DOHH2 (cell line): ENCODE results near the gene PCYT2.

ENCODE experiments used
- H3F3A ChIP-seq: fragments of 200-600 bp; sonication (generic), shearing (Covaris generic); 2 replicates; pipeline ENCODE4 v1.6.0; 2016; ENCODE audit warnings: antibody characterized with exemption, mild to moderate bottlenecking; ENCODE audit not compliant: control insufficient read depth, insufficient read depth
- H3K27ac ChIP-seq: fragments of 200-600 bp; sonication (generic); 2 replicates; pipeline ENCODE4 v1.5.1; 2014; ENCODE audit warnings: low read depth, mild to moderate bottlenecking, low read length, moderate library complexity
- H3K27me3 ChIP-seq: fragments of 200-600 bp; sonication (generic); 2 replicates; pipeline ENCODE4 v1.6.1; 2014; ENCODE audit warnings: mild to moderate bottlenecking, low read length, mixed read lengths; ENCODE audit not compliant: control insufficient read depth
- H3K36me3 ChIP-seq: fragments of 200-600 bp; sonication (generic); 2 replicates; pipeline ENCODE4 v1.6.1; 2014; ENCODE audit warnings: mild to moderate bottlenecking, low read length, moderate library complexity, mixed read lengths; ENCODE audit not compliant: control insufficient read depth
- H3K4me1 ChIP-seq: fragments of 200-600 bp; sonication (generic); 2 replicates; pipeline ENCODE4 v1.6.1; 2014; ENCODE audit warnings: mild to moderate bottlenecking, low read length, mixed read lengths; ENCODE audit not compliant: control insufficient read depth
- H3K4me2 ChIP-seq: fragments of 200-600 bp; sonication (generic); 2 replicates; pipeline ENCODE4 v1.6.0; 2014; ENCODE audit warnings: mild to moderate bottlenecking, low read length, moderate library complexity
- H3K4me3 ChIP-seq: fragments of 200-600 bp; sonication (generic); 2 replicates; pipeline ENCODE4 v1.5.1; 2014; ENCODE audit warnings: mild to moderate bottlenecking, low read length, mixed read lengths
- H3K79me2 ChIP-seq: fragments of 200-600 bp; sonication (generic); 2 replicates; pipeline ENCODE4 v1.6.1; 2014; ENCODE audit warnings: mild to moderate bottlenecking, low read length, mixed read lengths; ENCODE audit not compliant: control insufficient read depth
- H3K9me2 ChIP-seq: fragments of 200-600 bp; sonication (generic); replicated peaks from 2 replicates; pipeline ENCODE4 v1.6.1; 2014; ENCODE audit warnings: mild to moderate bottlenecking, low read length, mixed read lengths; ENCODE audit not compliant: control insufficient read depth
- H3K9me3 ChIP-seq: fragments of 200-600 bp; sonication (generic); 2 replicates; pipeline ENCODE4 v1.6.1; 2014; ENCODE audit warnings: antibody characterized with exemption, low read length, mixed read lengths; ENCODE audit not compliant: control insufficient read depth, insufficient read depth
- H4K20me1 ChIP-seq: fragments of 200-600 bp; sonication (generic); 2 replicates; pipeline ENCODE4 v1.6.0; 2014; ENCODE audit warnings: low read depth, mild to moderate bottlenecking, antibody characterized with exemption, low read length, moderate library complexity; ENCODE audit not compliant: control insufficient read depth, insufficient read depth
- EZH2phosphoT487 ChIP-seq: fragments of 200-600 bp; sonication (generic); IDR thresholded peaks from 2 replicates; pipeline ENCODE4 v1.6.1; 2017; ENCODE audit warnings: borderline replicate concordance, mild to moderate bottlenecking, antibody characterized with exemption, low read length, moderate library complexity, mixed read lengths
- TF ChIP-seq, protein P1 (sequence below): fragments of 200-600 bp; sonication (generic); IDR thresholded peaks from one replicate; pipeline ENCODE4 v1.5.1; 2014; ENCODE audit warnings: antibody characterized with exemption, mild to moderate bottlenecking, low read depth, low read length; ENCODE audit not compliant: poor library complexity, severe bottlenecking

PCYT2 gene

DNA sequence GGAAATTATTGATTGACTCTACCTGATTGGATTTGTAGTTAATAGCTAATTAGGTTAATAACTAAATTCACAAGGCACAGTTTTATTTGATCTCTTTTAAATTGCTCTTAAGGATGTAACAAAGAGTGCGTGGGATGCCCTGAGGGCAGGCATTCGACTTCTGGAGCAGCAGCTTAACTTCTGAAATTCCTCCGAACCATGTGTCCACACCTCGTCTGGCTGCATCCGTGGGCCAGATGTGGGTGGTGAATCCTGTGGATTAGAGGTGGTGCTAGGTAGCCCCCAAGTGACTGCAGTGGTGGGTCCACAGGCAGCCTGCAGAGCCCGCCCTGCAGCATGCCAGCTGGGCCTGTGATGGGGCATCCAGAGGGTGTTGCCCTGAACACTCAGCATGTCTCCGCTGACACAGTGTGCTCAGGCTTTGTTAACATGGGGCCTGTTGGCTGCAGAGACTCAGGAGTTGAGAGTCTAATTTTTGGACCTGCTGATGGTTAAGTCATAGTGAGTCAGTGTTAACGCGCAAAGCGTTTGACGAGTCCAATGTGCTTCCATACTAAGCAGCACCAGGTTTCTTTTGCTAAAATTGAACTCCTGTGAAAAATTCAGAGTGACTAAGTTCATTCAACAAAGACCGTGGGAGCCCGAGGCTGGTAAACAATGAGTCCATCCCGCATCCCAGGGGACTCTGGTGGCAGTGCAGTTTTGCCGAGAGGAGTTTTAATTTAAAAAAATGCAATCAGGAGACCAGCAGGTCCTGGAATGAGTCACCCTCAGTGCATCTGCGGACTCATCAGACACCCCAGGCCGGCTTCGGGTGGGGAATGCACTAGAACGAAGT lies 13.0 kb downstream of the PCYT2 start:
- H3K27me3 ChIP-seq = peaks cover 2% of the 10 kb centered on the region
- no peak overlapping the region for H3K4me3 ChIP-seq
- no peaks in the 10 kb centered on the region for H3K9me3 ChIP-seq
- 0 out of 2 replicates have a peak, but pooled peaks cover 3% of the 10 kb centered on the region for H3F3A ChIP-seq
- H4K20me1 ChIP-seq = 0 out of 2 replicates have a peak, but pooled peaks cover 4% of the 10 kb centered on the region
- H3K79me2 ChIP-seq = peaks cover 19% of the 10 kb centered on the region
- H3K4me1 ChIP-seq = peaks cover 14% of the 10 kb centered on the region
- H3K27ac ChIP-seq = no peak overlapping the region
- TF ChIP-seq EZH2phosphoT487 = no peak
- TF ChIP-seq, protein P1, sequence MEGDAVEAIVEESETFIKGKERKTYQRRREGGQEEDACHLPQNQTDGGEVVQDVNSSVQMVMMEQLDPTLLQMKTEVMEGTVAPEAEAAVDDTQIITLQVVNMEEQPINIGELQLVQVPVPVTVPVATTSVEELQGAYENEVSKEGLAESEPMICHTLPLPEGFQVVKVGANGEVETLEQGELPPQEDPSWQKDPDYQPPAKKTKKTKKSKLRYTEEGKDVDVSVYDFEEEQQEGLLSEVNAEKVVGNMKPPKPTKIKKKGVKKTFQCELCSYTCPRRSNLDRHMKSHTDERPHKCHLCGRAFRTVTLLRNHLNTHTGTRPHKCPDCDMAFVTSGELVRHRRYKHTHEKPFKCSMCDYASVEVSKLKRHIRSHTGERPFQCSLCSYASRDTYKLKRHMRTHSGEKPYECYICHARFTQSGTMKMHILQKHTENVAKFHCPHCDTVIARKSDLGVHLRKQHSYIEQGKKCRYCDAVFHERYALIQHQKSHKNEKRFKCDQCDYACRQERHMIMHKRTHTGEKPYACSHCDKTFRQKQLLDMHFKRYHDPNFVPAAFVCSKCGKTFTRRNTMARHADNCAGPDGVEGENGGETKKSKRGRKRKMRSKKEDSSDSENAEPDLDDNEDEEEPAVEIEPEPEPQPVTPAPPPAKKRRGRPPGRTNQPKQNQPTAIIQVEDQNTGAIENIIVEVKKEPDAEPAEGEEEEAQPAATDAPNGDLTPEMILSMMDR = no peak
- no peaks in the 10 kb centered on the region for H3K9me2 ChIP-seq
- peaks cover 47% of the 10 kb centered on the region for H3K36me3 ChIP-seq
- no peak overlapping the region for H3K4me2 ChIP-seq

DNA sequence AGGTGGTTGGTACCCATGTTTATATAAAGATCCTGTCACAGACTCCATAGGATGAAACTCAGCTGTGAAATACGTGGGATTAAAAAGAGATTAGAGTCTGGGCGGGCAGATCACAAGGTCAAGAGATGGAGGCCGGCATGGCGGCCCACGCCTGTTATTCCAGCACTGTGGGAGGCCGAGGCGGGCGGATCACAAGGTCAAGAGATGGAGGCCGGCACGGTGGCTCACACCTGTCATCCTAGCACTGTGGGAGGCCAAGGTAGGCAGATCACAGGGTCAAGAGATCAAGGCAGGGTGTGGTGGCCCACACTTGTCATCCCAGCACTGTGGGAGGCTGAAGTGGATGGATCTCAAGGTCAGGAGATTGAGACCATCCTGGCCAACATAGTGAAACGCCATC lies 15.8 kb downstream of the PCYT2 start:
- Histone ChIP-seq H3K9me3 (no peaks in the 10 kb centered on the region), H3K79me2 (peaks cover 41% of the 10 kb centered on the region), H3K36me3 (peaks cover 55% of the 10 kb centered on the region), H3K4me3 (no peak overlapping the region), H3K4me2 (no peak overlapping the region), H3K27ac (no peak overlapping the region), H3K4me1 (peaks cover 23% of the 10 kb centered on the region), H3F3A (0 out of 2 replicates have a peak, but pooled peaks cover 7% of the 10 kb centered on the region), H3K27me3 (no peaks in the 10 kb centered on the region), H3K9me2 (no peaks in the 10 kb centered on the region), H4K20me1 (peaks cover 3% of the 10 kb centered on the region)
- no peak for TF ChIP-seq EZH2phosphoT487
- TF ChIP-seq, protein P1 = no peak

DNA sequence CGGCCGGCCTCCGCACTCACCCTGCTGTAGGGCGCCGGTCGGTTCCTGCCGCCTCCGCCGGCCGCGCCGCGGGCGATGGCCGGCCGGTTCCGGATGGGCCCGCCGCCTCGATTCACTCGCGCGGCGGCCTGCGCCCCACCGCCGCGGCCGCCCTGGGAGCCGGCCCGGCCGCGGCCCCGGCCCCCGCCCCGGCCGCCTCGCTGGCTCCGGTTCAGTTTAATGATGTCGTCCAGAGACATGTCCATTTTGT lies 20.0 kb downstream of the PCYT2 start:
- H3F3A ChIP-seq = peaks cover 11% of the 10 kb centered on the region
- H4K20me1 ChIP-seq = peaks cover 9% of the 10 kb centered on the region
- peaks cover 38% of the 10 kb centered on the region for H3K4me1 ChIP-seq
- H3K4me3 ChIP-seq = peak overlapping the region; percentile 96
- H3K27ac ChIP-seq = peak overlapping the region; percentile 53
- H3K79me2 ChIP-seq = peaks cover 82% of the 10 kb centered on the region
- H3K27me3 ChIP-seq = no peaks in the 10 kb centered on the region
- no peaks in the 10 kb centered on the region for H3K9me3 ChIP-seq
- no peaks in the 10 kb centered on the region for H3K9me2 ChIP-seq
- H3K36me3 ChIP-seq = peaks cover 70% of the 10 kb centered on the region
- peak overlapping the region; percentile 93; the same call in 1 of the 2 replicates for H3K4me2 ChIP-seq
- no peak for TF ChIP-seq EZH2phosphoT487
- TF ChIP-seq, protein P1 = no peak
